Endometrial microvascular endothelial cells (primary cell): ENCODE data around the gene CEBPG. TPM values are rescaled to one million over a fixed set of nuclear protein-coding genes. Genes with fewer than 3 reads are reported as not detected.

Source experiments
- in situ Hi-C: cut with HindIII; loops from 2 replicates; pipeline ENCODE4 v1.10.0; 2017; ENCODE audit warnings: low sequenced_read_pairs, low pct_unique_long_range_greater_than_20kb; ENCODE audit errors: inconsistent ontology term
- total RNA-seq: library from RNA; depleted of rRNA; stranded (reverse); fragments of >200 nt; gene quantifications from one replicate; pipeline ENCODE4 v1.2.3, GENCODE V29; 2015; ENCODE audit errors: inconsistent ontology term

CEBPG gene
- total RNA-seq, 1 donor from 2014 or later = 16.4 TPM

DNA sequence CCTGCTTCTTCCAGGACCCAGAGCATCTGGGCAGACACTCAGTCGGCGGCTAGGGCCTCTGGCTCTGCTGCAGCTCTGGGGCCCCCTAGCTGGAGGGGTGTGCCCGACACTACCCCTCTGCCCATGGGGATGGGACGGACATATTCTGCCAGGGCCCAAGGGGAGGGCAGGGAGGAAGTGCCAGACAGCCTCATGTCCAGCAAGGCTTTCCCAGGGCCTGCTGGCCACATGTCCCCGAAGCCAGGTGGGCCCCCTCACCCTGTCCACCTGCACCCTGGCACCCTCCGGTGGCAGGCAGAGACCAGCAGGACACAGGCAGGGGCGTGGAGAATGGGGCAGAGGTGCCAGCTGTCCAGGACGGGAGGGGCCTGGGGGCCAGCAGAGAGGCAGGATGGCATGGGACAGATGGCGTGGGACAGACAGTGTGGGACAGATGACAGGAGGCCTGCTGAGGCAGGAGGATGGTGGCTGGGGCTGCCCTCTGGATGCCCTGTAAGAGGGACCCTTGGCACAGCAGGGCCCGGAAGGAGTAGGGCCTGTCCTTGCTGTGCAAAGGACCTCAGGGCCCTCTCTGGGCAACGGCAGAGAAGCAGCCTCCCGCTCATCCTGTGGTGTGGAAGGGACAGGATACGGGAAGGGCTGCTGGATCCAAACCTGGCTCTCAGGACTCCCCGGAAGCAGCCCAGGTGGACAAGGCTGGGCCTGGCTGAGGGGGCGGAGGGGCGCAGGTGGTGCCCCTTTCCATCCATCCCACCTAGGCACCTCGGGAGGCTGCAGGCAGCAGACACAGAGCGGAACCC is 29.1 kb downstream of the CEBPG start:
- in situ Hi-C loops = no loop called here

- in situ Hi-C loops = no loop called here
These were observed 29.9 kb downstream of the CEBPG start for GRCh38 chr19:33403221-33403972.

DNA sequence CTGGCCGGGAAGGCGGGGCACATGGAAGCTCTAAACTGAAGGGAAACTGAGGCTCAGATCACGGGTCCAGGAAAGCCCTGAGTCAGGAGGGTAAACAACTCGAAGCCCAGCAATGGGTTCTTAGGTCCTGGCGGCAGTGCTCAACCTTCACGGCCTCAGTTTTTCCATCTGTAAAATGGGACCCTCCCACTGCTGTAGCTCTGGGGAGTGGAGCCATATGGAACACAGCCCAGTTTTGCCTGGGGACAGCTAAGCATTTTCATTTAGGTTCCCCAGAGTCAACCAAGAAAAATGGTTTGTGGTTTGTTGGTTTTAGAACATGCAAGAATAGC is 30.4 kb downstream of the CEBPG start:
- in situ Hi-C loops = no loop called here

GRCh38 chr19:33404506-33405253 is 31.2 kb downstream of the CEBPG start:
- in situ Hi-C loops = no loop called here

DNA sequence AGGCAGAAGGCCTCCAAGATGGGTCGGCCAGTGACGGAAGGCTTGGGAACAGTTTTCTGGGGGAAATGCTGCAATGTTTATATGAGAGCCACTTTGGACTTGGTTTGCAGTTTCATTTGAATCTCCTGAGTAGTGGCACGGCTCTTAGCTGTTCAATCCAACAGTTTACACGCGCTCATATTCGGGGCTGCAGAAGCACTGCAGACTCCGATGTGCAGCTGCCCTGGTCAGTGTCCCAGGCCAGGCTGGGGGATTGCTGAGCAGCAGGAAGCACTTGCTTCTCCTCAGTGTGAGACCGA is 31.7 kb downstream of the CEBPG start:
- in situ Hi-C loops = no loop called here

GRCh38 chr19:33405553-33406461 is 32.3 kb downstream of the CEBPG start:
- in situ Hi-C loops = no loop called here

- in situ Hi-C loops = no loop called here
These were observed 33.1 kb downstream of the CEBPG start for GRCh38 chr19:33406521-33407139.

GRCh38 chr19:33407140-33407551 is 33.6 kb downstream of the CEBPG start:
- in situ Hi-C loops = no loop called here

- in situ Hi-C loops = no loop called here
These were observed 34.2 kb downstream of the CEBPG start for GRCh38 chr19:33407716-33408115.

- in situ Hi-C loops = no loop called here
These were observed 34.6 kb downstream of the CEBPG start for GRCh38 chr19:33408116-33408515.

DNA sequence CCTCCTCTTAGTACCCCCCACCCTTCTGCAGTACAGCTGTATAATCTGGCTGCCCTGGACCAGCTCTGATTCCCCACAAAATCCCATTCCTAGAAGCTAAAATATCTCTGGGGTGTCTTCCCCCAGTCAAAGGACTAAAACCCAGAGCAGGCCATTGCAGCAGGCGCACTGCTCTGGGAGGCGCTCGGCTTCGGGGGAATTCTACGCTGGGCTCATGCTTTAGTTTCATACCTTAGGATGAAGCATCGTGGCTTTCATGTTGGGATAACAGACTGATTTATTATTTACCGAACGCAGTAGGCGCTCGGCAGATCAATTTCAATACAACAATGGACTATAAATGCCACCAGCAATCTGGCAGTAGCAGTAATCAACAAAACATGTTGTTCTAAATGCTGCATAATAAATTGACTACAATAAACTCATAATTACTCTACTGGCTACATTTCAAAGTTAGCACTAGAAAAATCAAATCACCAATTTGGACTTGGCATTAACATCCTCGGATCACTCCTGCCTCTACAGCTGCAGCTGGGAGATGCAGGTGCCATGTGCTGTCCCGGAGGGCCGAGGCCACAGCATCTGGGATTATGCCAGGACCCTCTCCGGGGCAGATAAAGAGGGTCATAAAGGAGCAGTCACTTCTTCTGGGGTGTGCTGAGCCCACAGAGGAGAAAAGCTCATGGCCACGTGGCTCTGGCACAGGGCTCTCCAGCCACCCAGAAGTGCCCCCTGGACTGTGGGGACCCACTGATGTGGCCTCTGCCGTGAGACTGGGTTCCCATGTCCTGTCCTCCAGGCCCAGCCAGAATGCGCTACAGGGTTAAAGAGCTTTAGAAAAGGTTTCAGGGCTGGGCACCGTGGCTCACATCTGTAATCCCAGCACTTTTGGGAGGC is 35.3 kb downstream of the CEBPG start:
- in situ Hi-C loops = no loop called here

DNA sequence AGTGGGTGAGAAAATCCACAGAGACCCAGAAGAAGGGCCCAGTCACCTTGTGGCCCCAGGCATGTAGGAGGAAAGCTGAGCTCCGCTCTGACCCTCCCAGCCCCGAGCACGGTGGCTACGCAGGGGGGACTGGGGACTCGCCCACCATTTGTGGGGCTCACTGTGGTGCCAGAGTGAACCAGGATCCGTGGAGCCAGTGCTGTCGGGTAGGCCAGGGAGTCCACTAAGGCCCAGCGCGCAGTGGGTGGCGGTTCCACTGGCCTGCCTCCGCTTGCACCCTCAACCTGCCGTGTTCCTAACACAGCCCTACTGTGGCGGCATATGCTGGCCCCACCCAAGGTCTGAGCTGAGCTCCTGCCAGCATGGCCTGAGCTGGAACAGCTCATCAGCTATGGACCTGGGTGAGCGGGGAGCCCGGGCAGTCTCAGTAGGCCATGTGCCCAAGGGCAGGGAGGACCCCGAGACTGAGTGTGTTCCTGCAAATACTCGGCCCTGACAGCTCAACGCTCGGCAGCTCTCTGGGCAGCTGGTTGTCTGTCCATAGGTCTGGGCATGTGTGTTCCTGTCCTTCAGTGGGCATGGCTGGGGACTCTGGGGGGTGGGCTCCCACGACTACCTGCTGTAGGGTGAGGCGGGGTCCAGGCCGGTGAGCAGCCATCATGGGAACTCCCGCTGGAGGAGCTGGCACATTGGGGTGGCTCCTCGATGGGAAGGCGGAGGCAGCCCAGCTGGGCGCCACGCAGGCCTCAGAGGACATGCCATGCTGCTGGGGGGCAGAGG is 36.6 kb downstream of the CEBPG start:
- in situ Hi-C loops = loop anchor here (10.0 kb wide), 1 partner anchor 355 kb away; no protein-coding TSS in a partner anchor

GRCh38 chr19:33410915-33411401 is 37.4 kb downstream of the CEBPG start:
- in situ Hi-C loops = loop anchor here (10.0 kb wide), 1 partner anchor 354 kb away; no protein-coding TSS in a partner anchor

GRCh38 chr19:33411621-33412180 is 38.2 kb downstream of the CEBPG start:
- in situ Hi-C loops = loop anchor here (10.0 kb wide), 1 partner anchor 353 kb away; no protein-coding TSS in a partner anchor

DNA sequence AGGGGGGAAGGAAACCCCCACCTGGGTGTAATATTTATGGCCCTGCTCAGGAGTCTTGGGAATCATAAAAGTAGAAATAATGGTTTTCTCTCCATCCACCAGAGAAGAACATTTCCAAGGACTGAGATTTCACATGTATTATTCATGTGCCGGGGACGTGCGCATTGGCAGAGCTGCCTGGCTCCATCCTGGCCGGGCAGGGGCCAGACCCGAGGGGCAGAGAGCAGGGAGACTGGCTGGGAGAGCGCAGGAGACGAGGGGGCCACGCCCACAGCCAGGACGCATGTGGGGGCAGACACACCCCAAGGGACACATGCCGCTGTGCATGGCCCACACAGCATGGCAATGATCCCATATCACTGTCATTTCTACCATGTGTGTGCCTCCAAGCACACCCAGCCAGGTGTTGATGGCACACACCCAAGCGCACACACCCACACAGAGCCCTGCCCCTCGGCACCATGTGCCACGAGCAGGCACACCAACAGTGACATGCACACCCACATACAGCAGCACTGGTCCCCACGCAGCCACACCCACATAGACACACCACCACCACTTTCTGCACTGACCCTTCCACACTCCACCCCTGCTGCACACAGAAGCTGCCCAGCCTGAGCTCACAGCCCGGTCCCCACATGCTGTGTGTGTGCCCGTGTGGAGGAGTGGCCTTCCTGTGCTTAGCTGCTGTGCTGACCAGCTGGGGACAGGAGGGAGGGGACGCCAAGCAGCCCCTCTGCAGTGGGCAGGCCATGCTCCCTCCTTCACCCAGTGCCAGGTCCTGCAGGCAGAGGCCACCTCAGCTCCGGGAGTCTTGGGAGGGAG is 39.3 kb downstream of the CEBPG start:
- in situ Hi-C loops = loop anchor here (10.0 kb wide), 1 partner anchor 352 kb away; no protein-coding TSS in a partner anchor
